ENCODE results near the gene ADCY10. TPM values are rescaled to one million over a fixed set of nuclear protein-coding genes. Genes with fewer than 3 reads are reported as not detected.

Gene ADCY10
- total RNA-seq, 1 experiment from 2014 or later: 0.35 TPM

- no peak for TF ChIP-seq CTCF (IDR thresholded peaks at IDR 0.05; ENCODE audit: unreplicated experiment)
- POLR2A ChIA-PET: interaction anchor here (0.6 to 14.9 kb wide), 3 partner anchors 17 to 364 kb away, joined by 3 to 175 read pairs (median 3); partner anchors contain the start of genes CREG1, DCAF6 and MPC2
- Mint-ChIP-seq H3K27me3 (ENCODE audit: insufficient read depth, unreplicated experiment) (no peaks in the 10 kb centered on the region), H3K36me3 (ENCODE audit: insufficient read depth, unreplicated experiment) (peaks cover 37% of the 10 kb centered on the region), H3K27ac (ENCODE audit: low read depth, unreplicated experiment) (no peak overlapping the region), H3K4me3 (ENCODE audit: unreplicated experiment) (no peak overlapping the region), H3K9me3 (ENCODE audit: unreplicated experiment) (no peaks in the 10 kb centered on the region), H3K4me1 (ENCODE audit: insufficient read depth, unreplicated experiment) (peaks cover 1% of the 10 kb centered on the region)
- no TSS peak for BruUV-seq (replicated peaks)
- intact Hi-C loops (cut with micrococcal nuclease): no loop called here
- DNase-seq (ENCODE audit: unreplicated experiment): no peak
- CTCF ChIA-PET: interaction anchor here (0.5 to 1.2 kb wide), 4 partner anchors 17 to 283 kb away, joined by 3 to 4 read pairs (median 3); no protein-coding TSS in a partner anchor
Observed at GRCh38 chr1:167916766-167917511, 3.0 kb upstream of the ADCY10 start.

DNA sequence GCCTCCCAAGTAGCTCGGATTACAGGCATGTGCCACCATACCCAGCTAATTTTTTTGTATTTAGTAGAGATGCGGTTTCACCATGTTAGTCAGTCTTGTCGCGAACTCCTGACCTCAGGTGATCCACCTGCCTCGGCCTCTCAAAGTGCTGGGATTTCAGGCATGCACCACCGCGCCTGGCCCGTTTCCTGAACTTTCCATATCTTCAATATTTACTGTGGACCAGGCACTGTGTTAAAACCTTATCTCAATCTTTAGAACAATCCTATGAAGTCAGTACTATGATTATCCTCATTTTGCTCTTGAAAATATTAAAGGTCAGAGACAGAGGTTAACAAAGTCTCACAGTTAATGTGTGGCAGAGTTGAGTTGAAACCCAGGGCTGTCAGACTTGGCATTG is 1.6 kb upstream of the ADCY10 start:
- H3K4me3 Mint-ChIP-seq (ENCODE audit: unreplicated experiment): no peak overlapping the region
- peaks cover 12% of the 10 kb centered on the region for H3K4me1 Mint-ChIP-seq (ENCODE audit: insufficient read depth, unreplicated experiment)
- ChIA-PET POLR2A (interaction anchor here (14.9 kb wide), 1 partner anchor 19 kb away, joined by 175 read pairs; the partner anchor contains the start of genes DCAF6 and MPC2), CTCF (interaction anchor here (0.8 to 1.1 kb wide), 3 partner anchors 12 to 167 kb away, joined by 3 to 5 read pairs (median 3); no protein-coding TSS in a partner anchor)
- intact Hi-C loops (cut with micrococcal nuclease): no loop called here
- no peak for DNase-seq (ENCODE audit: unreplicated experiment)
- peaks cover 38% of the 10 kb centered on the region for H3K36me3 Mint-ChIP-seq (ENCODE audit: insufficient read depth, unreplicated experiment)
- no peaks in the 10 kb centered on the region for H3K9me3 Mint-ChIP-seq (ENCODE audit: unreplicated experiment)
- BruUV-seq (replicated peaks): no TSS peak
- no peaks in the 10 kb centered on the region for H3K27me3 Mint-ChIP-seq (ENCODE audit: insufficient read depth, unreplicated experiment)
- TF ChIP-seq CTCF (IDR thresholded peaks at IDR 0.05; ENCODE audit: unreplicated experiment): no peak
- H3K27ac Mint-ChIP-seq (ENCODE audit: low read depth, unreplicated experiment): no peak overlapping the region

GRCh38 chr1:167912294-167912693 is 1.6 kb downstream of the ADCY10 start:
- H3K4me1 Mint-ChIP-seq (ENCODE audit: insufficient read depth, unreplicated experiment): peaks cover 12% of the 10 kb centered on the region
- intact Hi-C loops (cut with micrococcal nuclease): no loop called here
- H3K27me3 Mint-ChIP-seq (ENCODE audit: insufficient read depth, unreplicated experiment): no peaks in the 10 kb centered on the region
- no peak overlapping the region for H3K27ac Mint-ChIP-seq (ENCODE audit: low read depth, unreplicated experiment)
- no peak for TF ChIP-seq CTCF (IDR thresholded peaks at IDR 0.05; ENCODE audit: unreplicated experiment)
- DNase-seq (ENCODE audit: unreplicated experiment): no peak
- H3K9me3 Mint-ChIP-seq (ENCODE audit: unreplicated experiment): peaks cover 7% of the 10 kb centered on the region
- H3K36me3 Mint-ChIP-seq (ENCODE audit: insufficient read depth, unreplicated experiment): peaks cover 28% of the 10 kb centered on the region
- no TSS peak for BruUV-seq (replicated peaks)
- no peak overlapping the region for H3K4me3 Mint-ChIP-seq (ENCODE audit: unreplicated experiment)
- CTCF ChIA-PET: interaction anchor here (0.6 kb wide), 1 partner anchor 476 kb away, joined by 3 read pairs; no protein-coding TSS in a partner anchor
- POLR2A ChIA-PET: interaction anchor here (0.7 to 14.9 kb wide), 4 partner anchors 9 to 275 kb away, joined by 3 to 175 read pairs (median 10); partner anchors contain the start of genes DCAF6 and MPC2

DNA sequence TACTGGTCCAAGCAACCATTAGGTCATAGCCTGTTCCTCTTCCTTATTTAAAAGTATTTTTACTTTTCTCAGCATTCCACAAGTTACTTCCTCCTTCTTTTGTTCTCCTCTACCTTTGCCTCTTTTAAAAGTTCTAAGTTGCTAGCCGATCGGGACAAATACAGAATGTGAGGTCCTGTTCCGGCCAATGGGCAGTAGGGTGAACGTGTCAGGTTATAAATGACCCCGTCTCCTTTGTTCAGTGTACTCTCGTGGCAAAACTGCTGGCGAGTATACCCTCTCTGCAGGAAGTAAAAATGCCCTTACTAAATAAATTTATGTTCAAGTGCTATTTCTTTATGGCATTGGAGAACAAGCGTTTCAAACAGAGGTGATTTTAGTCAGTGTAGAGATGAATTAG is 2.5 kb downstream of the ADCY10 start:
- Mint-ChIP-seq H3K27me3 (ENCODE audit: insufficient read depth, unreplicated experiment) (no peaks in the 10 kb centered on the region), H3K27ac (ENCODE audit: low read depth, unreplicated experiment) (peak overlapping the region; percentile 67), H3K9me3 (ENCODE audit: unreplicated experiment) (peaks cover 7% of the 10 kb centered on the region), H3K4me3 (ENCODE audit: unreplicated experiment) (no peak overlapping the region), H3K36me3 (ENCODE audit: insufficient read depth, unreplicated experiment) (peaks cover 19% of the 10 kb centered on the region), H3K4me1 (ENCODE audit: insufficient read depth, unreplicated experiment) (peaks cover 12% of the 10 kb centered on the region)
- no peak for DNase-seq (ENCODE audit: unreplicated experiment)
- POLR2A ChIA-PET: interaction anchor here (3.0 to 14.9 kb wide), 2 partner anchors 9 to 23 kb away, joined by 14 to 175 read pairs; partner anchors contain the start of genes DCAF6 and MPC2
- intact Hi-C loops (cut with micrococcal nuclease): no loop called here
- no peak for TF ChIP-seq CTCF (IDR thresholded peaks at IDR 0.05; ENCODE audit: unreplicated experiment)
- no TSS peak for BruUV-seq (replicated peaks)
- CTCF ChIA-PET: interaction anchor here (0.9 to 1.5 kb wide), 2 partner anchors 20 to 171 kb away, joined by 3 to 4 read pairs; no protein-coding TSS in a partner anchor
